OCI-LY1 (cell line): Measurements from ENCODE around the gene SORBS1.

Experiments used
- H2AFZ ChIP-seq: fragments of 200-600 bp; sonication (generic), shearing (Covaris generic); 2 replicates; pipeline ENCODE4 v1.6.0; 2014; ENCODE audit warnings: antibody characterized with exemption, mild to moderate bottlenecking, low read length
- H3F3A ChIP-seq: fragments of 200-600 bp; sonication (generic), shearing (Covaris generic); 2 replicates; pipeline ENCODE4 v1.6.0; 2014; ENCODE audit warnings: mild to moderate bottlenecking, antibody characterized with exemption, low read length, moderate library complexity; ENCODE audit not compliant: insufficient read depth
- H3K27ac ChIP-seq: fragments of 200-600 bp; sonication (generic); 2 replicates; pipeline ENCODE4 v1.5.1; 2014; ENCODE audit warnings: low read length, mixed run types, mild to moderate bottlenecking, low read depth; ENCODE audit not compliant: poor library complexity, severe bottlenecking
- H3K27me3 ChIP-seq: fragments of 200-600 bp; sonication (generic); 2 replicates; pipeline ENCODE4 v1.6.0; 2014; ENCODE audit warnings: antibody characterized with exemption, mild to moderate bottlenecking, low read length, moderate library complexity; ENCODE audit not compliant: insufficient read depth
- H3K36me3 ChIP-seq: fragments of 200-600 bp; sonication (generic); 2 replicates; pipeline ENCODE4 v1.6.1; 2014; ENCODE audit warnings: mild to moderate bottlenecking, antibody characterized with exemption, low read length, moderate library complexity, mixed read lengths; ENCODE audit not compliant: insufficient read depth
- H3K4me1 ChIP-seq: fragments of 200-600 bp; sonication (generic); 2 replicates; pipeline ENCODE4 v1.5.1; 2014; ENCODE audit warnings: mild to moderate bottlenecking, low read length, moderate library complexity; ENCODE audit not compliant: insufficient read depth, severe bottlenecking
- H3K4me2 ChIP-seq: fragments of 200-600 bp; sonication (generic), shearing (Covaris generic); 2 replicates; pipeline ENCODE4 v1.6.1; 2014; ENCODE audit warnings: low read length
- H3K4me3 ChIP-seq: fragments of 200-600 bp; sonication (generic); 2 replicates; pipeline ENCODE4 v1.5.1; 2014; ENCODE audit warnings: low read length, low read depth, mild to moderate bottlenecking, mixed read lengths; ENCODE audit not compliant: poor library complexity, severe bottlenecking
- H3K79me2 ChIP-seq: fragments of 200-600 bp; shearing (Covaris generic); 2 replicates; pipeline ENCODE4 v1.6.1; 2016; ENCODE audit warnings: mixed run types, low read length, mixed read lengths; ENCODE audit not compliant: insufficient read depth
- H3K9ac ChIP-seq: fragments of 200-600 bp; sonication (generic), shearing (Covaris generic); 2 replicates; pipeline ENCODE4 v1.6.1; 2014; ENCODE audit warnings: mild to moderate bottlenecking, low read length, mixed read lengths
- H3K9me2 ChIP-seq: fragments of 200-600 bp; sonication (generic), shearing (Covaris generic); 2 replicates; pipeline ENCODE4 v1.6.1; 2014; ENCODE audit warnings: low read depth, mild to moderate bottlenecking, low read length, mixed read lengths
- H3K9me3 ChIP-seq: fragments of 200-600 bp; shearing (Covaris generic); 2 replicates; pipeline ENCODE4 v1.6.1; 2014; ENCODE audit warnings: low read length, mixed read lengths
- H4K20me1 ChIP-seq: fragments of 200-600 bp; sonication (generic), shearing (Covaris generic); 2 replicates; pipeline ENCODE4 v1.6.0; 2016; ENCODE audit warnings: mild to moderate bottlenecking, low read length; ENCODE audit not compliant: insufficient read depth
- EZH2 ChIP-seq: fragments of 200-600 bp; sonication (generic), shearing (Covaris generic); IDR thresholded peaks from 2 replicates; pipeline ENCODE4 v1.8.0; 2017; ENCODE audit warnings: borderline replicate concordance, mixed run types, mild to moderate bottlenecking, antibody characterized with exemption, low read length, moderate library complexity, mixed read lengths
- TF ChIP-seq, protein P1 (sequence below): fragments of 200-600 bp; sonication (generic), shearing (Covaris generic); IDR thresholded peaks from 2 replicates; pipeline ENCODE4 v1.5.1; 2017; ENCODE audit warnings: mild to moderate bottlenecking, antibody characterized with exemption, low read length, moderate library complexity, mixed read lengths

SORBS1 gene

DNA sequence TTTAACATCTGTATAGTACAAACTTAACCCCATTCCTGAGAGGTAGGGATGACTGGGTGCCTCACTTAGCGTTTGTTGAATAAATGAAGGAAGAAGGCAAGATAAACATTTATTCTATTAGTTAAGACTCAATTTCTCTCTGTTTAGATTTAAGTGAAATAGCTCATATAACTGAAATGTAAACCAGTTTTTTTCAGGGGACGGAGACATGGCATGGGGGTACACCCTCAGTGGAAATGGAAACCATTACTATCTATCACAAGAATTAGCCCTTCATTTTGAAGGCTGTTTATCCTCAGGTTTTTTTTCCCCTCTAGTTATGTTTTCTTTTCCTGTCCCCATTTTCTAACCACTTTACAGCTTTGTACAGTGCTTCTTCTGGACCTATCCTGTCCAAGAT, 234.8 kb downstream of the SORBS1 start:
- Histone ChIP-seq H3K79me2 (no peaks in the 10 kb centered on the region), H3K4me3 (no peak overlapping the region), H3K9me3 (no peaks in the 10 kb centered on the region), H3K9me2 (no peaks in the 10 kb centered on the region), H4K20me1 (no peaks in the 10 kb centered on the region), H3K9ac (no peak overlapping the region), H3K27ac (no peak overlapping the region), H3K36me3 (no peaks in the 10 kb centered on the region), H3K4me2 (no peak overlapping the region), H3K4me1 (no peaks in the 10 kb centered on the region), H2AFZ (no peak overlapping the region), H3K27me3 (no peaks in the 10 kb centered on the region), H3F3A (no peaks in the 10 kb centered on the region)
- TF ChIP-seq EZH2, result no peak
- TF ChIP-seq, protein P1, sequence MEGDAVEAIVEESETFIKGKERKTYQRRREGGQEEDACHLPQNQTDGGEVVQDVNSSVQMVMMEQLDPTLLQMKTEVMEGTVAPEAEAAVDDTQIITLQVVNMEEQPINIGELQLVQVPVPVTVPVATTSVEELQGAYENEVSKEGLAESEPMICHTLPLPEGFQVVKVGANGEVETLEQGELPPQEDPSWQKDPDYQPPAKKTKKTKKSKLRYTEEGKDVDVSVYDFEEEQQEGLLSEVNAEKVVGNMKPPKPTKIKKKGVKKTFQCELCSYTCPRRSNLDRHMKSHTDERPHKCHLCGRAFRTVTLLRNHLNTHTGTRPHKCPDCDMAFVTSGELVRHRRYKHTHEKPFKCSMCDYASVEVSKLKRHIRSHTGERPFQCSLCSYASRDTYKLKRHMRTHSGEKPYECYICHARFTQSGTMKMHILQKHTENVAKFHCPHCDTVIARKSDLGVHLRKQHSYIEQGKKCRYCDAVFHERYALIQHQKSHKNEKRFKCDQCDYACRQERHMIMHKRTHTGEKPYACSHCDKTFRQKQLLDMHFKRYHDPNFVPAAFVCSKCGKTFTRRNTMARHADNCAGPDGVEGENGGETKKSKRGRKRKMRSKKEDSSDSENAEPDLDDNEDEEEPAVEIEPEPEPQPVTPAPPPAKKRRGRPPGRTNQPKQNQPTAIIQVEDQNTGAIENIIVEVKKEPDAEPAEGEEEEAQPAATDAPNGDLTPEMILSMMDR, result no peak

DNA sequence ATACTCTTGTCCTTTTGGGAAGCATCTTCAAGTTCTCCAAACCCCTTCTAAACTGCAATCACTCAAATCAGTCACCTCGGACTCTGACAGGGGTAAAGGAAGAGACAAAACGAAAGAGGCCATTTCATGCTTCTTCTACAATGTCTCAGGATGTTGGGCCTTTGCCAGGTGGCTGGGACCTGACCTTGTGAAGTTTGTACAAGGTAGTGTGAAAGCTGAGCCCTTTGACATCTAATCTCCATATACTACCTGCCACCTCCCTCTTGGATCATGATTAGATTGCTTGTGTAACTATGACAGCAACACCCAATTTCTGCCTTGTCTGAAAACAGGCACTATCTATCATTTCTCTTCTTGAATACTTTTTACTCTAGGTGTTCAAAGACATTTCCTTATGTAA, 235.3 kb downstream of the SORBS1 start:
- no peaks in the 10 kb centered on the region for H3K79me2 ChIP-seq
- H3K27me3 ChIP-seq, result no peaks in the 10 kb centered on the region
- H3K4me2 ChIP-seq, result no peak overlapping the region
- H2AFZ ChIP-seq, result no peak overlapping the region
- H3F3A ChIP-seq, result no peaks in the 10 kb centered on the region
- H3K36me3 ChIP-seq, result no peaks in the 10 kb centered on the region
- H3K9me2 ChIP-seq, result no peaks in the 10 kb centered on the region
- H3K9ac ChIP-seq, result no peak overlapping the region
- no peaks in the 10 kb centered on the region for H4K20me1 ChIP-seq
- no peaks in the 10 kb centered on the region for H3K4me1 ChIP-seq
- no peak overlapping the region for H3K4me3 ChIP-seq
- H3K9me3 ChIP-seq, result no peaks in the 10 kb centered on the region
- TF ChIP-seq, protein P1, result no peak
- no peak for TF ChIP-seq EZH2
- no peak overlapping the region for H3K27ac ChIP-seq

DNA sequence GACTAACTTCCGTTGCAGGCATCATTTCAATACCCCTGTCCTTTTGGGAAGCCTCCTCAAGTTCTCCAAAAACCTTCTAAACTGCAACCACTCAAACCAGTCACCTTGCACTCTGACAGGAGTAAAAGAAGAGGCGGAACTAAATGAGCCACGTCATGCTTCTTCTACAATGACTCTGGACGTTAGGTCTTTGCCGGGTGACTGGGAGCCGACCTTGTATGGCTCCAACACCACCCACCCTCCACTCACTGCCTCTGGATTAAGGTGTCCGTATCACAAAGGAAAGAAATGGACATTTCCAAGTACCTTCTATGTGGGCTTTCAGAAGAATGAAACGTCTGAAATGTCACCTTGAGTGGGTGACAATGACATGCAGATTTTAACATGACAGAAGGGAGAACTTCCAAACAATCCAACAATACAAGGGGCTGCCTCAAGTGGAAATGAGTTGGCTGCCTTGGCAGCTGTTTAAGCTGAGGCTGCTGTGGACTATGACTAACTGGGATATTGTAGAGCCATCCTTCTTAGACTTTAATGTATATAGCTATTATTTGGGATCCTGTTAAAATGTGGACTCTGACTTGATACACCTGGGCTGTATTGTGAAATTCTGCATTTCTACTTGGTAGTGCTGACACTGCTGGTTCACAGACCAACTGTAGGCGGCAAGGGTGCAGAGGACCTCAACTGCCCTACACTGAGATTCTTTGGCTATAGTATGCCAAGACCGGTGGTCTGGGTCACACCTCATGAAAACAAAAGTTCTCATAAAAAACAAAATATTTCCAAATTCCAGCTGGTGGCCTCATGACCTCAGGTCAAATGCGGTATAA, 236.5 kb downstream of the SORBS1 start:
- H3K4me1 ChIP-seq, result no peaks in the 10 kb centered on the region
- no peaks in the 10 kb centered on the region for H3F3A ChIP-seq
- H2AFZ ChIP-seq, result no peak overlapping the region
- no peak overlapping the region for H3K4me3 ChIP-seq
- no peaks in the 10 kb centered on the region for H3K9me3 ChIP-seq
- TF ChIP-seq, protein P1, result no peak
- TF ChIP-seq EZH2, result no peak
- no peak overlapping the region for H3K27ac ChIP-seq
- H3K36me3 ChIP-seq, result no peaks in the 10 kb centered on the region
- no peaks in the 10 kb centered on the region for H3K79me2 ChIP-seq
- H3K27me3 ChIP-seq, result no peaks in the 10 kb centered on the region
- H3K9ac ChIP-seq, result no peak overlapping the region
- no peak overlapping the region for H3K4me2 ChIP-seq
- H4K20me1 ChIP-seq, result no peaks in the 10 kb centered on the region
- H3K9me2 ChIP-seq, result no peaks in the 10 kb centered on the region
